Loucy (cell line): ENCODE results near the gene SOX8.

ENCODE experiments used
- CTCF ChIP-seq: fragments of 200-600 bp; sonication (generic); conservative IDR thresholded peaks from 2 replicates; pipeline ENCODE4 v1.5.1; 2014; ENCODE audit warnings: mild to moderate bottlenecking, antibody characterized with exemption, low read length
- EZH2phosphoT487 ChIP-seq: fragments of 200-600 bp; IDR thresholded peaks from 2 replicates; pipeline ENCODE4 v1.6.1; 2018; ENCODE audit warnings: antibody characterized with exemption, mild to moderate bottlenecking, moderate library complexity, borderline replicate concordance

GRCh38 chr16:997440-998051, 16.0 kb downstream of the SOX8 start:
- TF ChIP-seq CTCF, result no peak
- TF ChIP-seq EZH2phosphoT487, result no peak
